Mesenchymal stem cell (in vitro differentiated cells and primary cell): ENCODE data around the gene TPM3.

Source experiments
- DNase-seq: peaks from one replicate; pipeline ENCODE4 v3.0.0-alpha.2; 2013
- H2AFZ ChIP-seq: one replicate; pipeline ENCODE4 v1.6.1; 2013; ENCODE audit warnings: low read depth, mild to moderate bottlenecking, control low read depth, inconsistent platforms, low read length, moderate library complexity
- H2AK5ac ChIP-seq: 2 replicates; pipeline ENCODE4 v1.6.1; 2013; ENCODE audit warnings: low read length, moderate library complexity, mild to moderate bottlenecking, inconsistent platforms; ENCODE audit not compliant: severe bottlenecking
- H2BK120ac ChIP-seq: one replicate; pipeline ENCODE4 v1.6.1; 2013; ENCODE audit warnings: low read depth, mild to moderate bottlenecking, inconsistent platforms, low read length, moderate library complexity
- H2BK12ac ChIP-seq, 2 experiments: one replicate each; pipeline ENCODE4 v1.6.1; 2013; ENCODE audit warnings: inconsistent platforms in 2 of 2, low read length in 2 of 2, mild to moderate bottlenecking in 2 of 2, moderate library complexity in 2 of 2, control low read depth in 1 of 2
- H2BK15ac ChIP-seq: one replicate; pipeline ENCODE4 v1.6.1; 2013; ENCODE audit warnings: mild to moderate bottlenecking, low read depth, inconsistent platforms; ENCODE audit not compliant: poor library complexity, severe bottlenecking
- H2BK5ac ChIP-seq: 2 replicates; pipeline ENCODE4 v1.6.1; 2013; ENCODE audit warnings: low read depth, mild to moderate bottlenecking, low read length, control low read depth, inconsistent platforms; ENCODE audit not compliant: poor library complexity, severe bottlenecking
- H3K14ac ChIP-seq, 2 experiments: one replicate each; pipeline ENCODE4 v1.6.1; 2013; ENCODE audit warnings: inconsistent platforms in 2 of 2, low read length in 2 of 2, control low read depth in 1 of 2, mild to moderate bottlenecking in 1 of 2, moderate library complexity in 1 of 2
- H3K18ac ChIP-seq, 2 experiments: one replicate each; pipeline ENCODE4 v1.6.1; 2013; ENCODE audit warnings: inconsistent platforms in 2 of 2, low read length in 2 of 2, control low read depth in 1 of 2, low read depth in 1 of 2, mild to moderate bottlenecking in 1 of 2
- H3K23ac ChIP-seq, 2 experiments: one replicate each; pipeline ENCODE4 v1.6.1; 2013; ENCODE audit warnings: inconsistent platforms in 2 of 2, low read length in 2 of 2, mild to moderate bottlenecking in 2 of 2, moderate library complexity in 2 of 2, control low read depth in 1 of 2
- H3K27ac ChIP-seq: 2 replicates; pipeline ENCODE4 v1.5.1; 2013; ENCODE audit warnings: mild to moderate bottlenecking, moderate library complexity, low read length, control low read depth, inconsistent platforms; ENCODE audit not compliant: poor library complexity, severe bottlenecking
- H3K27me3 ChIP-seq, 2 experiments: 2 replicates each; pipeline versions ENCODE4 v1.6.1 to v1.7.0; 2013; ENCODE audit warnings: low read length in 2 of 2, mild to moderate bottlenecking in 2 of 2, moderate library complexity in 2 of 2, control low read depth in 1 of 2, inconsistent platforms in 1 of 2; ENCODE audit not compliant: control insufficient read depth in 1 of 2, insufficient read depth in 1 of 2
- H3K36me3 ChIP-seq, 2 experiments: 2 replicates each; pipeline versions ENCODE4 v1.6.1 to v1.7.0; 2013; ENCODE audit warnings: low read length in 2 of 2, control low read depth in 1 of 2, inconsistent platforms in 1 of 2, low read depth in 1 of 2, mild to moderate bottlenecking in 1 of 2; ENCODE audit not compliant: insufficient read depth in 2 of 2, control insufficient read depth in 1 of 2
- H3K4ac ChIP-seq, 2 experiments: one replicate each; pipeline ENCODE4 v1.6.1; 2013; ENCODE audit warnings: inconsistent platforms in 2 of 2, low read length in 2 of 2, mild to moderate bottlenecking in 2 of 2, moderate library complexity in 2 of 2, control low read depth in 1 of 2, low read depth in 1 of 2
- H3K4me1 ChIP-seq: 2 replicates; pipeline ENCODE4 v1.6.1; 2013; ENCODE audit warnings: low read depth, low read length, control low read depth; ENCODE audit not compliant: control insufficient read depth, insufficient read depth
- H3K4me2 ChIP-seq: 2 replicates; pipeline ENCODE4 v1.6.1; 2013; ENCODE audit warnings: low read length, mild to moderate bottlenecking, inconsistent platforms; ENCODE audit not compliant: poor library complexity, severe bottlenecking
- H3K4me3 ChIP-seq, 2 experiments: 2 replicates each; pipeline versions ENCODE4 v1.5.1 to v1.7.0; 2013; ENCODE audit warnings: low read length in 2 of 2, mild to moderate bottlenecking in 2 of 2, control low read depth in 1 of 2, low read depth in 1 of 2; ENCODE audit not compliant: insufficient read depth in 1 of 2
- H3K79me1 ChIP-seq: replicated peaks from 2 replicates; pipeline ENCODE4 v1.6.1; 2013; ENCODE audit warnings: mild to moderate bottlenecking, control low read depth, low read length, inconsistent platforms; ENCODE audit not compliant: poor library complexity, severe bottlenecking
- H3K9ac ChIP-seq: 2 replicates; pipeline ENCODE4 v1.7.0; 2013; ENCODE audit warnings: mild to moderate bottlenecking, low read length, moderate library complexity
- H3K9me3 ChIP-seq: 2 replicates; pipeline ENCODE4 v1.7.0; 2013; ENCODE audit warnings: mild to moderate bottlenecking, low read length; ENCODE audit not compliant: control insufficient read depth
- H4K8ac ChIP-seq: one replicate; pipeline ENCODE4 v1.6.1; 2013; ENCODE audit warnings: inconsistent platforms, mild to moderate bottlenecking, low read length, moderate library complexity
- H4K91ac ChIP-seq: one replicate; pipeline ENCODE4 v1.6.1; 2013; ENCODE audit warnings: mild to moderate bottlenecking, low read length, inconsistent platforms
- WGBS: methylation state at CpG from one replicate; pipeline ENCODE4 v1.1.7; 2013; ENCODE audit warnings: mixed read lengths; 5-methylcytosine and 5-hydroxymethylcytosine counted together

Gene TPM3

GRCh38 chr1:154141240-154141639 lies 50.7 kb downstream of the TPM3 start:
- Histone ChIP-seq H3K18ac (no peak overlapping the region), H2BK120ac (no peak overlapping the region), H2AK5ac (no peak overlapping the region), H3K9ac (no peak overlapping the region), H3K4me1 (no peaks in the 10 kb centered on the region), H3K36me3 (no peaks in the 10 kb centered on the region), H3K4ac (no peak overlapping the region), H3K4me2 (no peak overlapping the region), H2BK5ac (no peak overlapping the region), H2BK12ac (no peak overlapping the region), H3K27me3 (no peaks in the 10 kb centered on the region), H2BK15ac (no peak overlapping the region), H4K8ac (no peak overlapping the region), H3K9me3 (no peaks in the 10 kb centered on the region), H4K91ac (no peak overlapping the region), H3K23ac (no peak overlapping the region), H3K4me3 (no peak overlapping the region), H2AFZ (no peak overlapping the region), H3K27ac (no peak overlapping the region), H3K79me1 (no peaks in the 10 kb centered on the region), H3K14ac (no peak overlapping the region)
- 65% methylated on average over 2 of the region's 3 CpGs for WGBS
- DNase-seq = no peak

- no peak overlapping the region for H3K9ac ChIP-seq
- WGBS = no CpG with 5 or more reads among the region's 3 CpGs
- no peaks in the 10 kb centered on the region for H3K79me1 ChIP-seq
- no peak for DNase-seq
- H3K27me3 ChIP-seq = no peaks in the 10 kb centered on the region
- H3K23ac ChIP-seq = no peak overlapping the region
- no peak overlapping the region for H2BK120ac ChIP-seq
- no peak overlapping the region for H3K4me2 ChIP-seq
- no peak overlapping the region for H3K18ac ChIP-seq
- H2AK5ac ChIP-seq = no peak overlapping the region
- H2AFZ ChIP-seq = no peak overlapping the region
- no peak overlapping the region for H3K27ac ChIP-seq
- H4K91ac ChIP-seq = no peak overlapping the region
- H3K4ac ChIP-seq = no peak overlapping the region
- H3K4me3 ChIP-seq = no peak overlapping the region
- H2BK15ac ChIP-seq = no peak overlapping the region
- H4K8ac ChIP-seq = no peak overlapping the region
- no peak overlapping the region for H3K14ac ChIP-seq
- no peak overlapping the region for H2BK12ac ChIP-seq
- no peak overlapping the region for H2BK5ac ChIP-seq
- H3K36me3 ChIP-seq = no peaks in the 10 kb centered on the region
- no peaks in the 10 kb centered on the region for H3K9me3 ChIP-seq
- H3K4me1 ChIP-seq = no peaks in the 10 kb centered on the region
Measured at GRCh38 chr1:154137888-154138287, 54.0 kb downstream of the TPM3 start.

GRCh38 chr1:154133256-154133655 lies 58.6 kb downstream of the TPM3 start:
- no peak overlapping the region for H3K4me3 ChIP-seq
- 100% methylated on average over 1 of the region's 2 CpGs for WGBS
- no peak overlapping the region for H2AK5ac ChIP-seq
- no peak overlapping the region for H2BK5ac ChIP-seq
- no peaks in the 10 kb centered on the region for H3K36me3 ChIP-seq
- H3K18ac ChIP-seq = no peak overlapping the region
- H3K4ac ChIP-seq = no peak overlapping the region
- H2BK15ac ChIP-seq = no peak overlapping the region
- H3K4me2 ChIP-seq = no peak overlapping the region
- H2AFZ ChIP-seq = no peak overlapping the region
- H2BK120ac ChIP-seq = no peak overlapping the region
- no peaks in the 10 kb centered on the region for H3K4me1 ChIP-seq
- no peak overlapping the region for H3K9ac ChIP-seq
- H3K79me1 ChIP-seq = no peaks in the 10 kb centered on the region
- H4K91ac ChIP-seq = no peak overlapping the region
- no peaks in the 10 kb centered on the region for H3K27me3 ChIP-seq
- no peak overlapping the region for H3K27ac ChIP-seq
- no peak overlapping the region for H4K8ac ChIP-seq
- H2BK12ac ChIP-seq = no peak overlapping the region
- no peak for DNase-seq
- no peak overlapping the region for H3K14ac ChIP-seq
- no peaks in the 10 kb centered on the region for H3K9me3 ChIP-seq
- H3K23ac ChIP-seq = no peak overlapping the region

GRCh38 chr1:154129391-154129970 lies 62.4 kb downstream of the TPM3 start:
- H2BK5ac ChIP-seq = no peak overlapping the region
- no peak overlapping the region for H4K8ac ChIP-seq
- WGBS = no CpG with 5 or more reads among the region's 2 CpGs
- no peak overlapping the region for H3K18ac ChIP-seq
- no peak overlapping the region for H3K27ac ChIP-seq
- H3K4me2 ChIP-seq = no peak overlapping the region
- H4K91ac ChIP-seq = no peak overlapping the region
- H3K79me1 ChIP-seq = no peaks in the 10 kb centered on the region
- H3K4ac ChIP-seq = no peak overlapping the region
- H2BK12ac ChIP-seq = no peak overlapping the region
- H3K4me3 ChIP-seq = no peak overlapping the region
- H2BK120ac ChIP-seq = no peak overlapping the region
- no peak overlapping the region for H2BK15ac ChIP-seq
- no peaks in the 10 kb centered on the region for H3K4me1 ChIP-seq
- no peak overlapping the region for H3K14ac ChIP-seq
- no peaks in the 10 kb centered on the region for H3K9me3 ChIP-seq
- H2AK5ac ChIP-seq = no peak overlapping the region
- H2AFZ ChIP-seq = no peak overlapping the region
- no peaks in the 10 kb centered on the region for H3K36me3 ChIP-seq
- H3K23ac ChIP-seq = no peak overlapping the region
- no peak for DNase-seq
- H3K27me3 ChIP-seq = no peaks in the 10 kb centered on the region
- no peak overlapping the region for H3K9ac ChIP-seq
